ENCODE results near the gene ATP13A2. TPM values are rescaled to one million over a fixed set of nuclear protein-coding genes. Genes with fewer than 3 reads are reported as not detected.

ATP13A2 gene
- polyA plus RNA-seq, 1 donor (not counting 4 experiments of a cell fraction or from before 2014, with no cell fraction given): 19.7 TPM

GRCh38 chr1:17009706-17010105 lies 2.0 kb downstream of the ATP13A2 start:
- peaks cover 18% of the 10 kb centered on the region for H3K79me2 ChIP-seq (ENCODE audit: control insufficient read depth, insufficient read depth, low read length)
- dilution Hi-C loops (cut with MboI; ENCODE audit: extremely low pct_ligation_motif_present, low sequenced_read_pairs): no loop called here
- H3K4me1 ChIP-seq (ENCODE audit: control insufficient read depth, extremely low read depth, insufficient read depth, low read length): peaks cover 26% of the 10 kb centered on the region
- no peak overlapping the region for H3K4me3 ChIP-seq (ENCODE audit: control insufficient read depth in 2 of 3, extremely low read depth in 1 of 3, insufficient read depth in 2 of 3, low read depth in 1 of 3, low read length in 3 of 3)
- no peak overlapping the region for H3K27ac ChIP-seq (ENCODE audit: control insufficient read depth, insufficient read depth, low read length)
- peaks cover 7% of the 10 kb centered on the region for H4K20me1 ChIP-seq (ENCODE audit: control insufficient read depth, extremely low read depth, insufficient read depth, low read length)
- TF ChIP-seq CTCF (optimal IDR thresholded peaks at IDR 0.05 in 1 of 3, IDR thresholded peaks at IDR 0.05 in 1 of 3, conservative IDR thresholded peaks at IDR 0.05 in 1 of 3; ENCODE audit: extremely low read depth in 1 of 3, insufficient read depth in 2 of 3, low read length in 3 of 3) (no peak), EZH2 (IDR thresholded peaks at IDR 0.05; ENCODE audit: low read length) (no peak)
- H3K27me3 ChIP-seq (ENCODE audit: control insufficient read depth, extremely low read depth, insufficient read depth, low read length): no peaks in the 10 kb centered on the region
- H3K9ac ChIP-seq (ENCODE audit: control insufficient read depth, extremely low read depth, insufficient read depth, low read length): no peak overlapping the region
- FAIRE-seq (no peak), DNase-seq (ENCODE audit: low read depth, low spot score) (no peak)
- peaks cover 9 to 10% of the 10 kb centered on the region in 2 experiments for H3K36me3 ChIP-seq (ENCODE audit: control insufficient read depth in 2 of 2, extremely low read depth in 1 of 2, insufficient read depth in 2 of 2, low read length in 2 of 2)
- H3K9me1 ChIP-seq (ENCODE audit: control insufficient read depth, extremely low read depth, insufficient read depth, low read length): peaks cover 2% of the 10 kb centered on the region
- H2AFZ ChIP-seq (ENCODE audit: control insufficient read depth, low read length): no peak overlapping the region
- H3K4me2 ChIP-seq (ENCODE audit: control insufficient read depth, extremely low read depth, insufficient read depth, low read depth, low read length): no peak overlapping the region
- H3K9me3 ChIP-seq (ENCODE audit: control insufficient read depth, low read depth, low read length): no peaks in the 10 kb centered on the region

GRCh38 chr1:17008208-17008855 lies 3.4 kb downstream of the ATP13A2 start:
- H3K79me2 ChIP-seq (ENCODE audit: control insufficient read depth, insufficient read depth, low read length): peaks cover 18% of the 10 kb centered on the region
- no peaks in the 10 kb centered on the region for H3K27me3 ChIP-seq (ENCODE audit: control insufficient read depth, extremely low read depth, insufficient read depth, low read length)
- peaks cover 7% of the 10 kb centered on the region for H3K9me1 ChIP-seq (ENCODE audit: control insufficient read depth, extremely low read depth, insufficient read depth, low read length)
- peaks cover 11% of the 10 kb centered on the region for H4K20me1 ChIP-seq (ENCODE audit: control insufficient read depth, extremely low read depth, insufficient read depth, low read length)
- no peaks in the 10 kb centered on the region for H3K9me3 ChIP-seq (ENCODE audit: control insufficient read depth, low read depth, low read length)
- no peak overlapping the region for H3K9ac ChIP-seq (ENCODE audit: control insufficient read depth, extremely low read depth, insufficient read depth, low read length)
- H3K4me1 ChIP-seq (ENCODE audit: control insufficient read depth, extremely low read depth, insufficient read depth, low read length): peaks cover 33% of the 10 kb centered on the region
- H3K4me3 ChIP-seq (ENCODE audit: control insufficient read depth in 2 of 3, extremely low read depth in 1 of 3, insufficient read depth in 2 of 3, low read depth in 1 of 3, low read length in 3 of 3): no peak overlapping the region
- H2AFZ ChIP-seq (ENCODE audit: control insufficient read depth, low read length): no peak overlapping the region
- no peak for DNase-seq (ENCODE audit: low read depth, low spot score)
- no peak overlapping the region for H3K27ac ChIP-seq (ENCODE audit: control insufficient read depth, insufficient read depth, low read length)
- no peak overlapping the region for H3K4me2 ChIP-seq (ENCODE audit: control insufficient read depth, extremely low read depth, insufficient read depth, low read depth, low read length)
- dilution Hi-C loops (cut with MboI; ENCODE audit: extremely low pct_ligation_motif_present, low sequenced_read_pairs): no loop called here
- no peak for FAIRE-seq
- TF ChIP-seq EZH2 (IDR thresholded peaks at IDR 0.05; ENCODE audit: low read length) (no peak), CTCF (optimal IDR thresholded peaks at IDR 0.05 in 1 of 3, IDR thresholded peaks at IDR 0.05 in 1 of 3, conservative IDR thresholded peaks at IDR 0.05 in 1 of 3; ENCODE audit: extremely low read depth in 1 of 3, insufficient read depth in 2 of 3, low read length in 3 of 3) (no peak)
- peaks cover 9 to 15% of the 10 kb centered on the region in 2 experiments for H3K36me3 ChIP-seq (ENCODE audit: control insufficient read depth in 2 of 2, extremely low read depth in 1 of 2, insufficient read depth in 2 of 2, low read length in 2 of 2)

All from keratinocyte (primary cell).